Endothelial cell of umbilical vein (primary cell): ENCODE measurements around the gene TRMT11.

Experiments used
- CTCF ChIP-seq, 2 donors: IDR thresholded peaks; 1 replicate in 1 of 2; 2 replicates in 1 of 2; pipeline ENCODE4 v1.5.1; 2011; ENCODE audit warnings: low read length in 2 of 2, mild to moderate bottlenecking in 2 of 2, moderate library complexity in 2 of 2, control low read depth in 1 of 2, inconsistent platforms in 1 of 2, low read depth in 1 of 2; ENCODE audit not compliant: insufficient read depth in 1 of 2; ENCODE audit errors: extremely low read depth in 1 of 2
- EZH2 ChIP-seq: IDR thresholded peaks from 2 replicates; pipeline ENCODE4 v1.6.1; 2012; ENCODE audit warnings: borderline replicate concordance, low read depth, mild to moderate bottlenecking, moderate library complexity, low read length, inconsistent platforms; ENCODE audit not compliant: severe bottlenecking
- FOS ChIP-seq: IDR thresholded peaks from 2 replicates; pipeline ENCODE4 v1.6.1; 2011; ENCODE audit warnings: mild to moderate bottlenecking, low read length, moderate library complexity, borderline replicate concordance; ENCODE audit not compliant: insufficient read depth
- GATA2 ChIP-seq: IDR thresholded peaks from 2 replicates; pipeline ENCODE4 v1.7.0; 2011; ENCODE audit warnings: low read depth, mild to moderate bottlenecking, moderate library complexity, mixed read lengths, low read length; ENCODE audit not compliant: insufficient read length, insufficient read depth
- JUN ChIP-seq: IDR thresholded peaks from 2 replicates; pipeline ENCODE4 v1.6.1; 2011; ENCODE audit warnings: borderline replicate concordance, low read depth; ENCODE audit not compliant: insufficient read length, insufficient read depth
- MAX ChIP-seq: IDR thresholded peaks from 2 replicates; pipeline ENCODE4 v1.6.1; 2011; ENCODE audit not compliant: insufficient read depth, insufficient read length
- MYC ChIP-seq: IDR thresholded peaks from one replicate; pipeline ENCODE4 v1.6.1; 2011; ENCODE audit warnings: mild to moderate bottlenecking, low read depth, low read length
- POLR2A ChIP-seq: IDR thresholded peaks from 2 replicates; pipeline ENCODE4 v1.6.1; 2012; ENCODE audit warnings: low read depth, mild to moderate bottlenecking, control low read depth, low read length
- POLR2AphosphoS5 ChIP-seq: IDR thresholded peaks from 2 replicates; pipeline ENCODE4 v1.6.1; 2012; ENCODE audit warnings: low read depth, mild to moderate bottlenecking, control low read depth, low read length, moderate library complexity; ENCODE audit not compliant: insufficient read depth

GRCh38 chr6:126027601-126028000, 41.3 kb downstream of the TRMT11 start:
- no peak for TF ChIP-seq CTCF (IDR thresholded peaks at IDR 0.05; ENCODE audit: extremely low read depth in 1 of 2, insufficient read depth in 1 of 2, low read depth in 1 of 2, low read length in 2 of 2)
- no peak for TF ChIP-seq MAX
- no peak for TF ChIP-seq POLR2AphosphoS5
- no peak for TF ChIP-seq POLR2A
- no peak for TF ChIP-seq FOS
- no peak for TF ChIP-seq EZH2
- no peak for TF ChIP-seq JUN
- TF ChIP-seq MYC, result no peak
- no peak for TF ChIP-seq GATA2
